OCI-LY3 (cell line): Measurements from ENCODE around the gene CUX1.

Experiments used
- H2AFZ ChIP-seq: fragments of 200-600, 300-600 bp; shearing (Covaris generic); 2 replicates; pipeline ENCODE4 v1.6.0; 2014; ENCODE audit warnings: antibody characterized with exemption, low read depth, low read length
- H3K27ac ChIP-seq: fragments of 200-600, 300-600 bp; sonication (generic); 2 replicates; pipeline ENCODE4 v1.5.1; 2014; ENCODE audit warnings: mild to moderate bottlenecking, low read length, moderate library complexity, mixed read lengths
- H3K27me3 ChIP-seq: fragments of 200-600, 300-600 bp; sonication (generic); 2 replicates; pipeline ENCODE4 v1.6.1; 2014; ENCODE audit warnings: low read depth, low read length, mixed read lengths
- H3K36me3 ChIP-seq: fragments of 200-600, 300-600 bp; sonication (generic); replicated peaks from 2 replicates; pipeline ENCODE3; 2014; ENCODE audit warnings: low read depth, low read length, mixed read lengths
- H3K4me1 ChIP-seq: fragments of 300-600, 200-600 bp; sonication (generic); 2 replicates; pipeline ENCODE4 v1.6.1; 2014; ENCODE audit warnings: low read length, mixed read lengths
- H3K4me2 ChIP-seq: fragments of 200-600, 300-600 bp; sonication (generic); 2 replicates; pipeline ENCODE4 v1.6.1; 2014; ENCODE audit warnings: low read length, mixed read lengths
- H3K4me3 ChIP-seq: fragments of 300-600, 200-600 bp; sonication (generic); 2 replicates; pipeline ENCODE4 v1.5.1; 2014; ENCODE audit warnings: antibody characterized with exemption, mild to moderate bottlenecking, low read length, moderate library complexity
- H3K79me2 ChIP-seq: fragments of 300-600, 200-600 bp; shearing (Covaris generic); 2 replicates; pipeline ENCODE4 v1.6.1; 2014; ENCODE audit warnings: mild to moderate bottlenecking, low read length, mixed read lengths
- H3K9ac ChIP-seq: fragments of 300-600, 200-600 bp; shearing (Covaris generic); 2 replicates; pipeline ENCODE4 v1.6.0; 2014; ENCODE audit warnings: mild to moderate bottlenecking, low read length, moderate library complexity
- H3K9me3 ChIP-seq: fragments of 200-600, 300-600 bp; shearing (Covaris generic); 2 replicates; pipeline ENCODE4 v1.6.1; 2014; ENCODE audit warnings: low read length, mixed read lengths; ENCODE audit not compliant: insufficient read depth
- H4K20me1 ChIP-seq: fragments of 200-600, 300-600 bp; sonication (generic); 2 replicates; pipeline ENCODE4 v1.6.1; 2016; ENCODE audit warnings: low read length, mixed read lengths; ENCODE audit not compliant: insufficient read depth
- CTCF ChIP-seq: fragments of 200-600, 300-600 bp; sonication (generic); IDR thresholded peaks from 2 replicates; pipeline ENCODE4 v1.5.1; 2014; ENCODE audit warnings: antibody characterized with exemption, low read length, low read depth
- EZH2phosphoT487 ChIP-seq: fragments of 200-600 bp; shearing (Covaris generic); IDR thresholded peaks from 2 replicates; pipeline ENCODE4 v1.6.1; 2018; ENCODE audit warnings: antibody characterized with exemption, mixed run types, low read depth

Gene CUX1

DNA sequence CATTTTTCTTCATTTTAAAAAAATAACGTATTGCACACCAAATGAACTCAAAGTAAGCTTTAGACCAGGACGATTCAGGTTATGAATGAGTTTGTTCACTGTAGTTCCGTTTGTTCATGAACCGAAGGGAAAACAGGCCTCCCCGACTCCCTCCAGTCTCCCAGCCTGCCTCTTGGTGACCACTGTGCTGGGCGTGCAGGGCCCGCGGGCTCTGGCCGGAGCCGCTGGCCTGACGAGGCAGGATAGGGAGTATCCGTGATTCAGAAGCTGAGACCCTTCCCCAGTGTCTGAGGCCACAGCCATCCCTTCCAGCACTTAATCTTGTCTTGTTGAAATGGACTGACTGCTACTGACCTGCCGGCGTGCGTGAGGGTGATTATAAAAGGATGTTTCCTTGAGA is 438.5 kb downstream of the CUX1 start:
- no peak overlapping the region for H3K27ac ChIP-seq
- no peak overlapping the region for H2AFZ ChIP-seq
- no peak overlapping the region for H3K4me2 ChIP-seq
- no peaks in the 10 kb centered on the region for H3K79me2 ChIP-seq
- no peaks in the 10 kb centered on the region for H3K27me3 ChIP-seq
- no peaks in the 10 kb centered on the region for H4K20me1 ChIP-seq
- no peak overlapping the region for H3K9ac ChIP-seq
- no peaks in the 10 kb centered on the region for H3K4me1 ChIP-seq
- no peak overlapping the region for H3K4me3 ChIP-seq
- no peaks in the 10 kb centered on the region for H3K9me3 ChIP-seq
- H3K36me3 ChIP-seq, result no peaks in the 10 kb centered on the region
- TF ChIP-seq EZH2phosphoT487, result no peak
- TF ChIP-seq CTCF, result no peak

DNA sequence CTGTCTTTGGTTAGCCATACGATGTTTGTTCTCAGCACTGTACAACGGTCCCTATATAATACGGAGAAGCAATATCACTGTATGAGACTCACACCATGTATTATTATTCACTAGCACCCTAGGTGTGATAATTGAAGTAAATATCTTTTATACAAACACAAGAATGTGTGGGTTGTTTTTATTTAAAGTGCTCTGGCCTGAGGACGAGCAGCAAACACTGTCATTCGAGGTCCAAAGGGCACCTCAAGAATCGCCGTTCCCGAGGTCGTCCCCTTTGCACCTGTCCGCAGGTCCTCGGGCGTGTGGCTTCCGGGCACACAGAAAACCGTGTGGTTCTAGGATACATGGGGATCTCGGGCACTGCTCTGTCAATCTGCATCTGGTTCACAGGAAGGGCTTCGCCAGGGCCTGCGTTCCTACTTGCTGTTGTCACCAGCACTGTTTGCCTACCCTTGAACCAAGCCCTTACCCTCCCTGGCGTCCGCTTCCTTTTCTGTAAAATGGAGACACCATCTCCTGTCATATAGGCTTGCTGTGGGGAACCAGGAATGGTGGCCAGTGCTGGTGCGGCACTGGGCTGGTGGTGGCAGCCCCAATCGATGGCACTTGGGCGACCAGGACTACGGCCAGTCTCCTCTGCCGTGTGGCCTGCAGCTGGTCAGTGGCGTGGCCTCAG is 440.8 kb downstream of the CUX1 start:
- no peak overlapping the region for H3K9ac ChIP-seq
- no peaks in the 10 kb centered on the region for H4K20me1 ChIP-seq
- H3K9me3 ChIP-seq, result no peaks in the 10 kb centered on the region
- no peaks in the 10 kb centered on the region for H3K4me1 ChIP-seq
- no peaks in the 10 kb centered on the region for H3K36me3 ChIP-seq
- no peaks in the 10 kb centered on the region for H3K79me2 ChIP-seq
- no peak overlapping the region for H2AFZ ChIP-seq
- no peaks in the 10 kb centered on the region for H3K27me3 ChIP-seq
- no peak overlapping the region for H3K27ac ChIP-seq
- no peak overlapping the region for H3K4me3 ChIP-seq
- H3K4me2 ChIP-seq, result no peak overlapping the region
- TF ChIP-seq CTCF (no peak), EZH2phosphoT487 (no peak)

GRCh38 chr7:102258749-102259107 is 441.3 kb downstream of the CUX1 start:
- Histone ChIP-seq H3K36me3 (no peaks in the 10 kb centered on the region), H3K27ac (no peak overlapping the region), H3K4me1 (no peaks in the 10 kb centered on the region), H4K20me1 (no peaks in the 10 kb centered on the region), H3K79me2 (no peaks in the 10 kb centered on the region), H3K9ac (no peak overlapping the region), H3K4me2 (no peak overlapping the region), H3K27me3 (no peaks in the 10 kb centered on the region), H3K4me3 (no peak overlapping the region), H3K9me3 (no peaks in the 10 kb centered on the region), H2AFZ (no peak overlapping the region)
- TF ChIP-seq CTCF, result no peak
- TF ChIP-seq EZH2phosphoT487, result no peak

DNA sequence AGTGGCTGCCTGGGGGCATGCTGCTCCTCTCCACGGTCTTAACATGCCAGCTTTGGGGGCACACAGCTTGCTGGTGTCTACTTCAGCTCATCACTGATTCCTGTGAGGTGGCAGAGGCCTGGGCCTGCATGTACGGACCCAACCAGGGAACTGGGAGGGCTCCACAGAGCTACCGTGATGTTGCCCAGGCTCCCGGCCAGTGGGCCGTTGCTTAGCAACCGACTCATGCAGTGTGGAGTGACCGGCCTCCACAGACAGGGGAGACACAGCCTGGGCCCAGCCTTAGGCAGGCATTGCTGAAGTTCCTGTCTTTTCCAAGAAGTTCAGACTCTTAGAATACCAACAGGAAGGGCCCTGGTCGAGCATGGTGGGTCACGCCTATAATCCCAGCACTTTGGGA is 443.4 kb downstream of the CUX1 start:
- Histone ChIP-seq H2AFZ (no peak overlapping the region), H3K36me3 (no peaks in the 10 kb centered on the region), H3K9me3 (no peaks in the 10 kb centered on the region), H3K9ac (no peak overlapping the region), H3K27me3 (no peaks in the 10 kb centered on the region), H3K4me2 (no peak overlapping the region), H3K79me2 (no peaks in the 10 kb centered on the region), H3K4me1 (no peaks in the 10 kb centered on the region), H4K20me1 (no peaks in the 10 kb centered on the region), H3K27ac (no peak overlapping the region), H3K4me3 (no peak overlapping the region)
- TF ChIP-seq EZH2phosphoT487 (no peak), CTCF (no peak)
